OCI-M1 (cell line): Measurements from ENCODE around the gene PIGV.
"Not testable (repeated sequence)": the region's sequence is repeated elsewhere in the genome, so short reads cannot be mapped to it uniquely, and the experiment has no call there.

Source experiments
- DNase-seq: peaks from one replicate; lab custom pipeline; 2025; lab: John Stamatoyannopoulos, UW

Gene PIGV

GRCh38 chr1:26792924-26793323 lies 5.2 kb downstream of the PIGV start:
- DNase-seq, result no peak

GRCh38 chr1:26794391-26794790 lies 6.6 kb downstream of the PIGV start:
- DNase-seq, result no peak

GRCh38 chr1:26797627-26798026 lies 9.9 kb downstream of the PIGV start:
- no peak for DNase-seq

GRCh38 chr1:26799479-26800142 lies 11.9 kb downstream of the PIGV start:
- no peak for DNase-seq

GRCh38 chr1:26803932-26804331 lies 16.2 kb downstream of the PIGV start:
- not testable (repeated sequence) for DNase-seq

GRCh38 chr1:26810105-26810504 lies 22.4 kb downstream of the PIGV start:
- peak; percentile 84 for DNase-seq

GRCh38 chr1:26811057-26811456 lies 23.3 kb downstream of the PIGV start:
- peak; percentile 17 for DNase-seq

GRCh38 chr1:26811708-26812107 lies 24.0 kb downstream of the PIGV start:
- DNase-seq, result no peak

GRCh38 chr1:26814377-26814776 lies 26.6 kb downstream of the PIGV start:
- no peak for DNase-seq

- DNase-seq, result no peak
Measured at GRCh38 chr1:26814893-26815292, 27.1 kb downstream of the PIGV start.

- peak; percentile 86 for DNase-seq
Measured at GRCh38 chr1:26820784-26821269, 33.1 kb downstream of the PIGV start.

GRCh38 chr1:26822737-26823395 lies 35.1 kb downstream of the PIGV start:
- no peak for DNase-seq

GRCh38 chr1:26824731-26825130 lies 37.0 kb downstream of the PIGV start:
- no peak for DNase-seq

GRCh38 chr1:26826261-26827105 lies 38.7 kb downstream of the PIGV start, which contains the start of gene ZDHHC18:
Gene ZDHHC18, plus strand, starts transcription at chr1:26826688. Its CDS starts 117 bp downstream, at chr1:26826805.
- DNase-seq, result peak; percentile 77

- DNase-seq, result no peak
Measured at GRCh38 chr1:26827106-26827604, 39.4 kb downstream of the PIGV start.

- DNase-seq, result no peak
Measured at GRCh38 chr1:26827663-26828062, 39.9 kb downstream of the PIGV start.

- peak; percentile 35 for DNase-seq
Measured at GRCh38 chr1:26828411-26828991, 40.8 kb downstream of the PIGV start.

GRCh38 chr1:26829184-26829911 lies 41.6 kb downstream of the PIGV start:
- DNase-seq, result no peak

GRCh38 chr1:26831059-26831458 lies 43.3 kb downstream of the PIGV start:
- no peak for DNase-seq

- peak; percentile 4 for DNase-seq
Measured at GRCh38 chr1:26831546-26832248, 43.9 kb downstream of the PIGV start.
